ENCODE data around the gene GLB1L. TPM values are rescaled to one million over a fixed set of nuclear protein-coding genes. Genes with fewer than 3 reads are reported as not detected.
A peak's percentile ranks its signal among the peaks of the same experiment; 100 is the strongest.

GLB1L gene
- total RNA-seq, 2 donors from 2014 or later, result 3.1 to 11.2 TPM

- TF ChIP-seq, protein P1, sequence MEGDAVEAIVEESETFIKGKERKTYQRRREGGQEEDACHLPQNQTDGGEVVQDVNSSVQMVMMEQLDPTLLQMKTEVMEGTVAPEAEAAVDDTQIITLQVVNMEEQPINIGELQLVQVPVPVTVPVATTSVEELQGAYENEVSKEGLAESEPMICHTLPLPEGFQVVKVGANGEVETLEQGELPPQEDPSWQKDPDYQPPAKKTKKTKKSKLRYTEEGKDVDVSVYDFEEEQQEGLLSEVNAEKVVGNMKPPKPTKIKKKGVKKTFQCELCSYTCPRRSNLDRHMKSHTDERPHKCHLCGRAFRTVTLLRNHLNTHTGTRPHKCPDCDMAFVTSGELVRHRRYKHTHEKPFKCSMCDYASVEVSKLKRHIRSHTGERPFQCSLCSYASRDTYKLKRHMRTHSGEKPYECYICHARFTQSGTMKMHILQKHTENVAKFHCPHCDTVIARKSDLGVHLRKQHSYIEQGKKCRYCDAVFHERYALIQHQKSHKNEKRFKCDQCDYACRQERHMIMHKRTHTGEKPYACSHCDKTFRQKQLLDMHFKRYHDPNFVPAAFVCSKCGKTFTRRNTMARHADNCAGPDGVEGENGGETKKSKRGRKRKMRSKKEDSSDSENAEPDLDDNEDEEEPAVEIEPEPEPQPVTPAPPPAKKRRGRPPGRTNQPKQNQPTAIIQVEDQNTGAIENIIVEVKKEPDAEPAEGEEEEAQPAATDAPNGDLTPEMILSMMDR (IDR thresholded peaks at IDR 0.05), result no peak
- TF ChIP-seq POLR2A (IDR thresholded peaks at IDR 0.05), result peak; percentile 35 to 44 (median 44)
- Histone ChIP-seq H3K27ac (peak within 1 kb of the TSS; percentile 68 to 92 (median 90)), H3K4me1 (peaks cover 31% of the 10 kb centered on the region), H3K4me3 (peak within 1 kb of the TSS in 1 of 2 donors; percentile 1), H3K27me3 (no peaks in the 10 kb centered on the region), H3K9me3 (no peaks in the 10 kb centered on the region), H3K36me3 (replicated peaks in 1 of 2; ENCODE audit: insufficient read depth in 1 of 2, low read depth in 2 of 2) (peaks cover 4 to 19% of the 10 kb centered on the region in 2 donors)
- peak; percentile 88 for ATAC-seq
- peak; percentile 95 to 97 (median 96) for DNase-seq
- WGBS, 2 donors, result 8 to 12% methylated on average over 21 to 71 of the region's 71 CpGs
- intact Hi-C loops (cut with DNase I), result no loop called here
These were observed 26.2 kb downstream of the GLB1L start, which contains the start of gene ABCB6 for GRCh38 chr2:219218732-219219701. Gene ABCB6 (minus strand): TSS chr2:219218958. CDS start chr2:219218673, 285 bp downstream.

- H3K4me3 ChIP-seq, result peak overlapping the region in 1 of 2 donors; percentile 1
- DNase-seq, result peak; percentile 66 to 75 (median 71)
- H3K4me1 ChIP-seq, result peaks cover 31% of the 10 kb centered on the region
- H3K27ac ChIP-seq, result peak overlapping the region; percentile 68 to 92 (median 90)
- intact Hi-C loops (cut with DNase I), result no loop called here
- ATAC-seq, result peak; percentile 52
- H3K36me3 ChIP-seq (replicated peaks in 1 of 2; ENCODE audit: insufficient read depth in 1 of 2, low read depth in 2 of 2), result peaks cover 3 to 11% of the 10 kb centered on the region in 2 donors
- 0 to 1% methylated on average over 16 to 37 of the region's 37 CpGs for whole genome bisulfite sequencing, 2 donors
- no peaks in the 10 kb centered on the region for H3K9me3 ChIP-seq
- no peaks in the 10 kb centered on the region for H3K27me3 ChIP-seq
- TF ChIP-seq, protein P1 (IDR thresholded peaks at IDR 0.05), result no peak
- TF ChIP-seq POLR2A (IDR thresholded peaks at IDR 0.05), result no peak
These were observed 27.0 kb downstream of the GLB1L start for GRCh38 chr2:219218217-219218731.

- Histone ChIP-seq H3K4me1 (peaks cover 31% of the 10 kb centered on the region), H3K27me3 (no peaks in the 10 kb centered on the region), H3K36me3 (replicated peaks in 1 of 2; ENCODE audit: insufficient read depth in 1 of 2, low read depth in 2 of 2) (peaks cover 0 to 4% of the 10 kb centered on the region in 2 donors), H3K27ac (no peak overlapping the region), H3K4me3 (no peak overlapping the region), H3K9me3 (no peaks in the 10 kb centered on the region)
- no peak for TF ChIP-seq POLR2A (IDR thresholded peaks at IDR 0.05)
- TF ChIP-seq, protein P1 (IDR thresholded peaks at IDR 0.05), result no peak
- WGBS, 2 donors, result 85 to 92% methylated on average over 2 to 6 of the region's 6 CpGs
- intact Hi-C loops (cut with DNase I), result no loop called here
- ATAC-seq, result no peak
- DNase-seq, result no peak
These were observed 28.7 kb downstream of the GLB1L start for GRCh38 chr2:219216535-219216915.

- DNase-seq, result no peak
- peaks cover 0 to 2% of the 10 kb centered on the region in 2 donors for H3K36me3 ChIP-seq (replicated peaks in 1 of 2; ENCODE audit: insufficient read depth in 1 of 2, low read depth in 2 of 2)
- TF ChIP-seq, protein P1 (IDR thresholded peaks at IDR 0.05), result no peak
- TF ChIP-seq POLR2A (IDR thresholded peaks at IDR 0.05), result no peak
- H3K9me3 ChIP-seq, result no peaks in the 10 kb centered on the region
- no peak overlapping the region for H3K4me3 ChIP-seq
- peaks cover 31% of the 10 kb centered on the region for H3K4me1 ChIP-seq
- no peak overlapping the region for H3K27ac ChIP-seq
- no peak for ATAC-seq
- no peaks in the 10 kb centered on the region for H3K27me3 ChIP-seq
- intact Hi-C loops (cut with DNase I), result no loop called here
- WGBS, 2 donors, result 90 to 94% methylated on average over 19 to 27 of the region's 27 CpGs
These were observed 29.2 kb downstream of the GLB1L start for GRCh38 chr2:219215871-219216534.
